ENCODE measurements around the gene KCNK3.

Gene KCNK3

DNA sequence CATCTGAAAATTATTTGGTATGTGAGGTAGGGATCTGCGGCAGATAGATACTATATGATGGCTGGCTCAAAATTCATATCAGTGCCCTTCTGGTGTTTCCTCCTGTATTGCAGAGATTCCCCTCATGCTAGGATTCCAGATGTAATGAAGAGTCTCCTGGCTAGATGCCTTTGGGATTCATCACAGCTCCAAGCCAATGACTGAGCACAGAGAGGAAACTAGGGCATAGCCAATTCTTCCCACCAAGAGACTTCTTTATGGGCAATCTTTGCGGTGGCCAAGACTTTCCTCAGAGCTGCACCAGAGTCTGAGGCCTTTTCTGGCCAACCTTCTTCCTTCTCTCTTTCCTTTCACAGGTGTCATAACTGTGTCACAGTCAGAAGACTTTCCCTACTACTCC lies 25.9 kb upstream of the KCNK3 start:
- Histone ChIP-seq H3K27me3 (ENCODE audit: control insufficient read depth, insufficient read depth, low read length) (no peaks in the 10 kb centered on the region), H3K4me3 (ENCODE audit: low read depth, low read length) (no peak overlapping the region), H3K9ac (ENCODE audit: low read length) (no peak overlapping the region), H3K27ac (ENCODE audit: low read depth, low read length) (no peak overlapping the region), H3K36me3 (ENCODE audit: control insufficient read depth, insufficient read depth, low read length) (no peaks in the 10 kb centered on the region), H3K9me3 (ENCODE audit: control insufficient read depth, insufficient read depth, low read depth, low read length) (0 out of 2 replicates have a peak, but pooled peaks cover 6% of the 10 kb centered on the region), H3K4me1 (ENCODE audit: control insufficient read depth, insufficient read depth, low read length) (no peaks in the 10 kb centered on the region; the same call in 1 of the 2 replicates)

DNA sequence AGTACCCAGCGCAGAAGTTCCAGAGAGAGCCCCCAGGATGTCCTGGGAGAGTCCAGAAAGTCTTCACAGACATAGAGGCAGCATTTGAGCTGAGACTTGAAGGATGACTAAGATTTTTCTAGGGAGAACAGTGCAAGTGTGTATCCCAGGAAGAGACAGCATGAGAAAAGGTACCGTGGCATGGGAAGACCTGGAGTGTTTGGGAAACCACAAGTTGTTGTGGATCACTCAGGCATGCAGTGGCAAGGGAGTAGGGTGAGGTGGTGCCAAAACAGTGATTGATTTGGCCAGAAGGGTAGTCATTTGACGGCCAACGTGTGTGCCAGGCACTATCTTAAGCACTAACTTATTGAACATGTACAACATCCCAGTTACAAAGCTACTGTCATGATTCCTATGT lies 24.5 kb upstream of the KCNK3 start:
- Histone ChIP-seq H3K27ac (ENCODE audit: low read depth, low read length) (no peak overlapping the region), H3K9ac (ENCODE audit: low read length) (no peak overlapping the region), H3K36me3 (ENCODE audit: control insufficient read depth, insufficient read depth, low read length) (no peaks in the 10 kb centered on the region), H3K9me3 (ENCODE audit: control insufficient read depth, insufficient read depth, low read depth, low read length) (0 out of 2 replicates have a peak, but pooled peaks cover 6% of the 10 kb centered on the region), H3K4me1 (ENCODE audit: control insufficient read depth, insufficient read depth, low read length) (peaks cover 2% of the 10 kb centered on the region; the same call in 1 of the 2 replicates), H3K4me3 (ENCODE audit: low read depth, low read length) (no peak overlapping the region), H3K27me3 (ENCODE audit: control insufficient read depth, insufficient read depth, low read length) (0 out of 2 replicates have a peak, but pooled peaks cover 1% of the 10 kb centered on the region)

DNA sequence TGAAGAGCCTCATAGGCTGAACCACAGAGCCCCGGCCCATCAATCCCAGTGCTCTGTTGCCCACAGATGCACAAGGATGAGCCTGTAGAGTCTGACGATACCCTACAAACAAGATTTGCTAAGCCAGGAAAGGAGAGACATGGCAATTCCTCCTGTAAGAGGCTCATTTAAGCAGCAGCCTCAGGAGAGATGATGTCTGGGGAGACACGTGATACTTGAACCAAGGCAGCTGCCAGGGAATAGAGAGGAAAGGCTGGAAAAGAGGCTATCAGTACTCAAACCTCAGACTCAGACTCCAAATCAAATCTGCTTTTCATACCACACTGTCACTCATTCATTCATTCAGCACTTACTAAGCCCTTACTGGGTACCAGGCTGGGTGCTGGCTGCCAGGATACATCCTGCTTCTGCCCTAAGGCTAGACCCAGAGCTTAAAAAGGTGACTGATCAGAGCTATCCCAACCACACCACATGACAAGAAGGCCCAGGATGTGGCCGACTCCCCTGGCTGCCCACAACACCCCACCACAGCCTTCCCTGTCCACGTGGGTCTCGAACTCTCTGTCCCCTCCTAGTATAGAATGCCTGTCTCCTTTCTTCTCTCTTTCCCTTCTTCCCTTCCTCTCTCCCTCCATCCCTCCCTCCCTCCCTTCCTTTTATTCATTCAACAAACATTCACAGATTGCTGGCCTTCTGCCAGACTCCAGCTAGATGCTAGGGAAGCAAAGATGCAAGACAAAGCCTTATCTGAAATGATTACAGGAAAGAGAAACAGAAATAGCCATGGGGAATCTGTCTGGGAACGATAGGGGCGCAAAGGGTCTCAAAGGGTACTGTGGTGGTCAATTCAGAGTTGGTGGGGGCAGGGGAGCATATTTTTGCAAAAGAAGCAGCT lies 23.4 kb upstream of the KCNK3 start:
- H3K4me1 ChIP-seq (ENCODE audit: control insufficient read depth, insufficient read depth, low read length), result peaks cover 2% of the 10 kb centered on the region; the same call in 1 of the 2 replicates
- H3K9me3 ChIP-seq (ENCODE audit: control insufficient read depth, insufficient read depth, low read depth, low read length), result 0 out of 2 replicates have a peak, but pooled peaks cover 6% of the 10 kb centered on the region
- H3K4me3 ChIP-seq (ENCODE audit: low read depth, low read length), result no peak overlapping the region
- 0 out of 2 replicates have a peak, but pooled peaks cover 3% of the 10 kb centered on the region for H3K27me3 ChIP-seq (ENCODE audit: control insufficient read depth, insufficient read depth, low read length)
- H3K9ac ChIP-seq (ENCODE audit: low read length), result no peak overlapping the region
- H3K36me3 ChIP-seq (ENCODE audit: control insufficient read depth, insufficient read depth, low read length), result no peaks in the 10 kb centered on the region
- no peak overlapping the region for H3K27ac ChIP-seq (ENCODE audit: low read depth, low read length)

DNA sequence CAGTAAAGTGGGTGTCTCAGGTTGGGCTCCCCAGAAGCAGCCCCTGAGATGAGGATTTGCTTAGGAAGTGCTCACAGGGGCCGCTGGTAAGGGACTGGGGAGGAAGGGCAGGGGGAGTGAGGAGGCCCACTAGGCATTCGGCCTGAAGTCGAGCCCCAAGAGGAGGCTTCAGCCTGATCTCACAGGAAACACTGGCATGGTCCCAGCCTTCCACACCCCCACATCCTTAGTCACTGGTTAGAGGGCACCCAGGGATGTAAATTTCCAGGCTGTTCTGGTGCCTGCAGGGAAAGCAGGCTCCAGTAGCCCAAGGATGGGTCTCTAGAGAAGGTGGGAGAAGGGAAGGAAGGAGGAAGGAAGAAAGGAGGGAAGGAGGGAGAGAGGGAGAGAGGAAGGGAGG lies 22.4 kb upstream of the KCNK3 start:
- H3K9me3 ChIP-seq (ENCODE audit: control insufficient read depth, insufficient read depth, low read depth, low read length), result 0 out of 2 replicates have a peak, but pooled peaks cover 6% of the 10 kb centered on the region
- H3K27me3 ChIP-seq (ENCODE audit: control insufficient read depth, insufficient read depth, low read length), result 0 out of 2 replicates have a peak, but pooled peaks cover 3% of the 10 kb centered on the region
- H3K36me3 ChIP-seq (ENCODE audit: control insufficient read depth, insufficient read depth, low read length), result no peaks in the 10 kb centered on the region
- H3K27ac ChIP-seq (ENCODE audit: low read depth, low read length), result no peak overlapping the region
- peaks cover 2% of the 10 kb centered on the region; the same call in 1 of the 2 replicates for H3K4me1 ChIP-seq (ENCODE audit: control insufficient read depth, insufficient read depth, low read length)
- no peak overlapping the region for H3K4me3 ChIP-seq (ENCODE audit: low read depth, low read length)
- no peak overlapping the region for H3K9ac ChIP-seq (ENCODE audit: low read length)

DNA sequence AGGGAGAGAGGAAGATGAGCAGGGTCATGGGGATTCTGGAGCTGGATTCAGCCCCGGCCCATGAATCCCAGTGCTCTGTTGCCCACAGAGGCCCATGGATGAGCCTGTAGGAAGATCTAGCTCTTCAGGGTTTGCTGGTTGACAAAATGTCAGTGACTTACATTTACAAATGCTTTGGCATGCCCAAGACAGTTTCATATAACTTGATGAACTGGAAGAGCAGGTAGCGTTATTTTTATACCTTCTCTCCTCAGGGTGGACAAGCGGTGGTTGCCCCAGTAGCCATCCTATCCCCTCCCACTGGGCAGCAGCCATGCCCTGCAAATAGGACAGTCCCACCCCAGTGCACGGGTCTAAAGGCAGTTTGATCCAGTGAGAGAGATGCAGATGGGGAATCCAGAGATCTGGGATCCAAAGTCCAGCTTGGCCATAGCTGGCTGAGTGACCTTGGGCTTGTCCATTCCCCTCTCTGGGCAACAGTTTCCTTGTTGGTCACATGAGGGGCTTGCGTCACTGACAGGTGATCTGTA lies 21.5 kb upstream of the KCNK3 start:
- 0 out of 2 replicates have a peak, but pooled peaks cover 3% of the 10 kb centered on the region for H3K27me3 ChIP-seq (ENCODE audit: control insufficient read depth, insufficient read depth, low read length)
- H3K9ac ChIP-seq (ENCODE audit: low read length), result no peak overlapping the region
- H3K36me3 ChIP-seq (ENCODE audit: control insufficient read depth, insufficient read depth, low read length), result no peaks in the 10 kb centered on the region
- no peak overlapping the region for H3K27ac ChIP-seq (ENCODE audit: low read depth, low read length)
- no peak overlapping the region for H3K4me3 ChIP-seq (ENCODE audit: low read depth, low read length)
- H3K4me1 ChIP-seq (ENCODE audit: control insufficient read depth, insufficient read depth, low read length), result peaks cover 2% of the 10 kb centered on the region; the same call in 1 of the 2 replicates
- H3K9me3 ChIP-seq (ENCODE audit: control insufficient read depth, insufficient read depth, low read depth, low read length), result 0 out of 2 replicates have a peak, but pooled peaks cover under 1% of the 10 kb centered on the region

DNA sequence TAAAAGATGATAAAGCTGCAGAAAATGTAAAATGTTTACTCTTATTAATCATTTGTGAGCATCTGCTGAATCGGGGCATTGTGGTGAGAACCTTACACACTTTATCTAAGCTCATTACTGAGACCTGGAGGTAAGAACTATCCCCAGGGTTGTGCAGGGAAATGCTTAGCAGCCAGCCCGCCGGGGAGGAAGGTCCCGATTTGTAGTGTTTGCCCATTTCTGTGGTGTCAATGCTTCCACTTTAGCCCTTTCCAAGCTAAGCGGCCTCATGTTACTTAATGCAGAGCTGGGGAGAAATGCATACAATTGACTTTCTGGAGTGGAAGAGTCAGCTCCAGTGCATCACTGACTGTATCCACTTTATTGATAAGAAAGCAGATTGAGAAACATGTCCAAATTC lies 20.8 kb upstream of the KCNK3 start:
- Histone ChIP-seq H3K36me3 (ENCODE audit: control insufficient read depth, insufficient read depth, low read length) (no peaks in the 10 kb centered on the region), H3K9me3 (ENCODE audit: control insufficient read depth, insufficient read depth, low read depth, low read length) (no peaks in the 10 kb centered on the region), H3K27me3 (ENCODE audit: control insufficient read depth, insufficient read depth, low read length) (0 out of 2 replicates have a peak, but pooled peaks cover 3% of the 10 kb centered on the region), H3K9ac (ENCODE audit: low read length) (no peak overlapping the region), H3K4me3 (ENCODE audit: low read depth, low read length) (no peak overlapping the region), H3K4me1 (ENCODE audit: control insufficient read depth, insufficient read depth, low read length) (peaks cover 2% of the 10 kb centered on the region; the same call in 1 of the 2 replicates), H3K27ac (ENCODE audit: low read depth, low read length) (no peak overlapping the region)

DNA sequence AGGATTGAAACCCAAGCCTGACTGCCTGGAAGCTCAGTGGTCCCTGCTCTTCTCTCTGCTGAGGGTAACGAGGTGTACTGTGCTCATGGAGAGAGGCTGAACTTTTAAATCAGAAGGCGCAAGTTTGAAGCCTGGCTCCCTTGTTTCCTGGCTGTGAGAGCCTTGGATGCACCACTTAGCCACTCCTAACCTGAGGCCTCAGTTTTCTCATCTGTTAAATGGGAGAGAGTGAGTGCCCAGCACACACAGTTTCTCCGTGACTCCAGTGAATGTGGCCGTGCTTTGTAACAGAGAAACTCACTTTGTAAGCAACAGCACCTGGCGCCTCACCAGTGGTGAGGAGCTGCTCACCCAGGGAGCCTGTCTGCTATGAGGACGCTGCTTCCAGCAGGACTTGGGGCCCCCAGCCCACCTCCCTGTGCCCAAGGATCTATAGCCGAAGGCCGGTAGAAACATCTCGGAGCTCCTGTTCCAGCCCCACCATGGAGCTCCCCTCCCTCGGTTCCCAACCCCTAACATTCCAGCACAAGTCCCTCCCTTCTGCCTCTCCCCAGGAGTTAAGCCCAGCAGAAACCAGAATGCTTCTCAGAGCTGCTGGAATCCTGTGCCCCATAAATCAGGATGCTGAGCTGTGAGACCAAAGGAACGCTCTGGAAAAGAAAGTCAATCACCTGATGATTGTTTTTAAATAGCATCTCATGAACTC lies 20.3 kb upstream of the KCNK3 start:
- Histone ChIP-seq H3K27me3 (ENCODE audit: control insufficient read depth, insufficient read depth, low read length) (0 out of 2 replicates have a peak, but pooled peaks cover 3% of the 10 kb centered on the region), H3K36me3 (ENCODE audit: control insufficient read depth, insufficient read depth, low read length) (no peaks in the 10 kb centered on the region), H3K27ac (ENCODE audit: low read depth, low read length) (no peak overlapping the region), H3K9ac (ENCODE audit: low read length) (no peak overlapping the region), H3K9me3 (ENCODE audit: control insufficient read depth, insufficient read depth, low read depth, low read length) (no peaks in the 10 kb centered on the region), H3K4me1 (ENCODE audit: control insufficient read depth, insufficient read depth, low read length) (peaks cover 2% of the 10 kb centered on the region; the same call in 1 of the 2 replicates), H3K4me3 (ENCODE audit: low read depth, low read length) (no peak overlapping the region)

DNA sequence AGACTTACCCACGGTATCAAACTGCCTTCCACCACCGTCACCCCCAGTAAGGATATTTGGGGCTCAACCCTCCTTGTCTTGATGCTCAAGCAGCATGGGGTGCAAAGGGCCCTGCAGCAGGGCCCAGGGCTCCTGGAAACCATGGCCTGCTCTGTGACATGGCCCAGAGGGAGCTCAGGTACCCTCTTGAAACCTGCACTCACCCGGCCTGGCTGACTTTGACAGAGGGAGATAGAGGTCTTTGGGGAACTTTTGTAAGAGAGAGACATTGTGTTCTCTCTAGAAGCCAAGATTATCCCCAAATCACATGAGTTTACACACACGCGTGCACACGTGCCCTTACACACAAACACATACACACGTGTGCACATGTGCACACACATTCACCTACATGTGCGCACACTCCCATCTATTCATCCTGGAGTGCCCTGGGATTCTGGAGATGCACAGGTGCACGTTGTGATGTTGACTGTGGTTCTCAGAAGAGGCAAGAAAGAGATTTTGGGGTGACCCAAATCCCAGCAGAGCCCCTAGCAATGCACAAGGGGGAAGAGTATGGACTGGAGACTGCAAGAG lies 19.6 kb upstream of the KCNK3 start:
- no peak overlapping the region for H3K9ac ChIP-seq (ENCODE audit: low read length)
- H3K27ac ChIP-seq (ENCODE audit: low read depth, low read length), result no peak overlapping the region
- peaks cover 6% of the 10 kb centered on the region for H3K9me3 ChIP-seq (ENCODE audit: control insufficient read depth, insufficient read depth, low read depth, low read length)
- no peak overlapping the region for H3K4me3 ChIP-seq (ENCODE audit: low read depth, low read length)
- H3K4me1 ChIP-seq (ENCODE audit: control insufficient read depth, insufficient read depth, low read length), result peaks cover 2% of the 10 kb centered on the region; the same call in 1 of the 2 replicates
- 0 out of 2 replicates have a peak, but pooled peaks cover 3% of the 10 kb centered on the region for H3K27me3 ChIP-seq (ENCODE audit: control insufficient read depth, insufficient read depth, low read length)
- no peaks in the 10 kb centered on the region for H3K36me3 ChIP-seq (ENCODE audit: control insufficient read depth, insufficient read depth, low read length)

DNA sequence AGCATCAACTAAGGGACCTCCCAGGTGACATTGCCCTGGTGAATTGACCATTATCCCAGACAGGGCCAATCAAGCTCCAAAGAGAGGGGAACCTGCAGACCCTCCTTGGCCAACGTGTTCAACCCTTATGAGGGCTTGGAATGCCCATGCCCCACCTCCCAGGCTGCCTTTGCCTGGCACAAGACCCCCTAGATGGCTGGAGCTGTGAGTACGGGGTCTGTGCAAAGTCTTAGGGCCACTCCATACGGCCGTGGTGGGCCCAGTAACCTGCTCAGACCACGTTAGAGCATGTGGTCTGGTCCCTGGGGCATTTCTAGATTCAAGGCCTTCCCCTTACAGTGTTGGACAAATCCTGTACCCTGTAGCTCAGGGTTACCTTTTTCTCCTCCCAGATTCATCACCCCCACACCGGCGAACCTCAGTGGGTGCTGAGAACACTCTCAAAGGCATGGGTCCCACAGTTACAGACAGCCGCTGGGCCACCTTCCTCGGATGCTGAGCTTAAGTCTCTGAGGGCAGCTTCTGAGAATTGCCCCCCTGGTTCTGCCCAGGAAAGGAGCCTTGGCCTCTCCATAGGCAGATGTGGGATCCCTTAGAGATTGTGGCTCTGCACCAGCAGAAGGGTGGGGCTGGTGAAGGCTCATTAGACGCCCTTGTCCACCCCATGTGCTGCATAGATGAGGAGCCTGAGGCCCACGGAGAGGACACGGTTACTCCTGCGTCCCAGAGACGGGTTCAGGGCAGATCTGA lies 18.3 kb upstream of the KCNK3 start:
- Histone ChIP-seq H3K27ac (ENCODE audit: low read depth, low read length) (no peak overlapping the region), H3K9ac (ENCODE audit: low read length) (no peak overlapping the region), H3K36me3 (ENCODE audit: control insufficient read depth, insufficient read depth, low read length) (no peaks in the 10 kb centered on the region), H3K4me3 (ENCODE audit: low read depth, low read length) (no peak overlapping the region), H3K4me1 (ENCODE audit: control insufficient read depth, insufficient read depth, low read length) (peaks cover 2% of the 10 kb centered on the region; the same call in 1 of the 2 replicates), H3K27me3 (ENCODE audit: control insufficient read depth, insufficient read depth, low read length) (0 out of 2 replicates have a peak, but pooled peaks cover 3% of the 10 kb centered on the region), H3K9me3 (ENCODE audit: control insufficient read depth, insufficient read depth, low read depth, low read length) (peaks cover 7% of the 10 kb centered on the region)

DNA sequence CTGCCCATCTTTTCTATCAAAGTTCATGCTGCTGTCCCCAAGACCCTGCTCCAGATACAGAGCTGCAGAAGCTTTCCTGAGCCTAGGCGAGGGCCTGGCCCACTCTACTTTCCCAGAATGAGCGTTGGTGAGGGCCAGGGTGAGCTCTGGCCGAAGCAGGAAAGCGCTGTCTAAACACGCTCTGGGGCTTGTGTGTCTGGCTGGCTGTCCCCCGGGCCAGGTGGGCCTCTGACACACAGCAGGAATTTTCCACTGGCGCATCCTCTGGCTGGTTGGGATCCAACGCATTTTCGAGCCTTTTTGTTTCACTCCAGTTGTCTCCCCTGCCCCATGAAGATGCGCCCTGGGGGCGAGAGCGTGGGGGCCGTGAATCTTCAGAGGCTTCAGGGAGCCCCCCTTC lies 17.8 kb upstream of the KCNK3 start:
- Histone ChIP-seq H3K9ac (ENCODE audit: low read length) (no peak overlapping the region), H3K27ac (ENCODE audit: low read depth, low read length) (no peak overlapping the region), H3K4me3 (ENCODE audit: low read depth, low read length) (no peak overlapping the region), H3K36me3 (ENCODE audit: control insufficient read depth, insufficient read depth, low read length) (no peaks in the 10 kb centered on the region), H3K4me1 (ENCODE audit: control insufficient read depth, insufficient read depth, low read length) (peaks cover 2% of the 10 kb centered on the region; the same call in 1 of the 2 replicates), H3K9me3 (ENCODE audit: control insufficient read depth, insufficient read depth, low read depth, low read length) (peaks cover 7% of the 10 kb centered on the region), H3K27me3 (ENCODE audit: control insufficient read depth, insufficient read depth, low read length) (0 out of 2 replicates have a peak, but pooled peaks cover 3% of the 10 kb centered on the region)

Data from HUES6 (cell line).